HG03196 (cell line): Measurements from ENCODE around the gene ZGPAT.

Experiments used
- ATAC-seq: cut with Tn5 transposase; IDR thresholded peaks from one replicate; pipeline ENCODE4 v1.9.1; 2021; ENCODE audit not compliant: unreplicated experiment

The ZGPAT gene

GRCh38 chr20:63777614-63778013 lies 69.8 kb downstream of the ZGPAT start:
- no peak for ATAC-seq

- ATAC-seq: no peak
Measured at GRCh38 chr20:63778034-63778752, 70.4 kb downstream of the ZGPAT start.

- ATAC-seq: no peak
Measured at GRCh38 chr20:63778857-63779256, 71.0 kb downstream of the ZGPAT start.

GRCh38 chr20:63781181-63781580 lies 73.3 kb downstream of the ZGPAT start:
- no peak for ATAC-seq

GRCh38 chr20:63782051-63782471 lies 74.2 kb downstream of the ZGPAT start:
- no peak for ATAC-seq

- no peak for ATAC-seq
Measured at GRCh38 chr20:63782521-63782971, 74.7 kb downstream of the ZGPAT start.

- no peak for ATAC-seq
Measured at GRCh38 chr20:63783970-63784369, 76.1 kb downstream of the ZGPAT start.

- ATAC-seq: no peak
Measured at GRCh38 chr20:63785691-63786131, 77.9 kb downstream of the ZGPAT start.
